Measurements from ENCODE around the gene CGRRF1.

Gene CGRRF1

GRCh38 chr14:54547583-54547982 is 37.9 kb downstream of the CGRRF1 start:
- Histone ChIP-seq H3K27me3 (ENCODE audit: insufficient read depth, insufficient read length) (no peaks in the 10 kb centered on the region), H3K9me3 (ENCODE audit: insufficient read depth, low read length) (no peaks in the 10 kb centered on the region), H3K36me3 (ENCODE audit: insufficient read depth, insufficient read length, low read length) (no peaks in the 10 kb centered on the region), H3K4me3 (ENCODE audit: insufficient read length, low read depth) (no peak overlapping the region), H3K9ac (ENCODE audit: insufficient read length, low read depth) (no peak overlapping the region), H3K4me1 (ENCODE audit: insufficient read depth, insufficient read length) (no peaks in the 10 kb centered on the region)
- TF ChIP-seq YY1 (IDR thresholded peaks at IDR 0.05; ENCODE audit: insufficient read depth, insufficient read length): no peak
- no peak for TF ChIP-seq SUZ12 (IDR thresholded peaks at IDR 0.05; ENCODE audit: extremely low read depth, insufficient read depth, insufficient read length)
- TF ChIP-seq ZNF274 (IDR thresholded peaks at IDR 0.05; ENCODE audit: low read depth, low read length): no peak
- no peak for DNase-seq (ENCODE audit: low read depth, low spot score)

DNA sequence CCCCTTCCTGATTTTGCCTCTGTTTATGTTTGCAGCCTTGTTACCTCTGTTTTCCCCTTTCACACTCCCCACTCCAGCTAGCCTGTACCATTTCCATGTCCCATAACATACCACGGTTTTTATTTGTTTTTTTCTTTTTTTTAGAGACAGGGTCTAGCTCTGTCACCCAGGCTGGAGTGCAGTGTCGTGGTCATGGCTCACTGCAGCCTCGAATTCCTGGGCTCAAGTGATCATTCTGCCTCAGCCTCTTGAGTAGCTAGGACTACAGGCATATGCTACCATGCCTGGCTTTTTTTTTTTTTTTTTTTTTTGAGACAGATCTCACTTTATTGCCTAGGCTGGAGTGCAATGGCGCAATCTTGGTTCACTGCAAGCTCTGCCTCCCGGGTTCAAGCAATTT is 38.8 kb downstream of the CGRRF1 start:
- Histone ChIP-seq H3K9me3 (ENCODE audit: insufficient read depth, low read length) (no peaks in the 10 kb centered on the region), H3K4me1 (ENCODE audit: insufficient read depth, insufficient read length) (no peaks in the 10 kb centered on the region), H3K9ac (ENCODE audit: insufficient read length, low read depth) (no peak overlapping the region), H3K4me3 (ENCODE audit: insufficient read length, low read depth) (no peak overlapping the region), H3K36me3 (ENCODE audit: insufficient read depth, insufficient read length, low read length) (no peaks in the 10 kb centered on the region), H3K27me3 (ENCODE audit: insufficient read depth, insufficient read length) (no peaks in the 10 kb centered on the region)
- no peak for DNase-seq (ENCODE audit: low read depth, low spot score)
- no peak for TF ChIP-seq SUZ12 (IDR thresholded peaks at IDR 0.05; ENCODE audit: extremely low read depth, insufficient read depth, insufficient read length)
- TF ChIP-seq YY1 (IDR thresholded peaks at IDR 0.05; ENCODE audit: insufficient read depth, insufficient read length): no peak
- TF ChIP-seq ZNF274 (IDR thresholded peaks at IDR 0.05; ENCODE audit: low read depth, low read length): no peak

DNA sequence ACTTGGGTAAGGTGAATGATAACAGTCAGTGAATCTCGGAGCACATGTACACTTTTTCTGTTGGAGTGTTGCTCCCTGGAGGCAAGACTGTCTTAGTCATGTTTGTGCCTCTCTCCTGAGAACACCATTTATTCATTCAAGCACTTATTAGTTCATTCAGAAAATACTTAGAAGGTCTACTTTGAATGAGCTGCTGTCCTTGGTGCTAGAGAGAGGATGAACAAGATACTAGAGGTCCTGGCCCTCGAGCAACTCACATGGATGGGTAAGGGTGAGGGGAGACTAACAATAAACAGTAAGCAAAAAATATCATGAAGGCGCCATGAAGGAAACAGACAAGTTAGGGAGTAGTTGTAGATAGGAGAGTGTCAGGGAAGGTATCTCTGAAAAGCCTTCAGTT is 40.2 kb downstream of the CGRRF1 start:
- Histone ChIP-seq H3K4me1 (ENCODE audit: insufficient read depth, insufficient read length) (no peaks in the 10 kb centered on the region), H3K27me3 (ENCODE audit: insufficient read depth, insufficient read length) (no peaks in the 10 kb centered on the region), H3K9ac (ENCODE audit: insufficient read length, low read depth) (no peak overlapping the region), H3K9me3 (ENCODE audit: insufficient read depth, low read length) (no peaks in the 10 kb centered on the region), H3K36me3 (ENCODE audit: insufficient read depth, insufficient read length, low read length) (no peaks in the 10 kb centered on the region), H3K4me3 (ENCODE audit: insufficient read length, low read depth) (no peak overlapping the region)
- no peak for DNase-seq (ENCODE audit: low read depth, low spot score)
- TF ChIP-seq YY1 (IDR thresholded peaks at IDR 0.05; ENCODE audit: insufficient read depth, insufficient read length): no peak
- TF ChIP-seq ZNF274 (IDR thresholded peaks at IDR 0.05; ENCODE audit: low read depth, low read length): no peak
- TF ChIP-seq SUZ12 (IDR thresholded peaks at IDR 0.05; ENCODE audit: extremely low read depth, insufficient read depth, insufficient read length): no peak

GRCh38 chr14:54550514-54550913 is 40.8 kb downstream of the CGRRF1 start:
- Histone ChIP-seq H3K4me1 (ENCODE audit: insufficient read depth, insufficient read length) (no peaks in the 10 kb centered on the region), H3K9me3 (ENCODE audit: insufficient read depth, low read length) (no peaks in the 10 kb centered on the region), H3K36me3 (ENCODE audit: insufficient read depth, insufficient read length, low read length) (no peaks in the 10 kb centered on the region), H3K9ac (ENCODE audit: insufficient read length, low read depth) (no peak overlapping the region), H3K4me3 (ENCODE audit: insufficient read length, low read depth) (no peak overlapping the region), H3K27me3 (ENCODE audit: insufficient read depth, insufficient read length) (no peaks in the 10 kb centered on the region)
- TF ChIP-seq SUZ12 (IDR thresholded peaks at IDR 0.05; ENCODE audit: extremely low read depth, insufficient read depth, insufficient read length) (no peak), YY1 (IDR thresholded peaks at IDR 0.05; ENCODE audit: insufficient read depth, insufficient read length) (no peak), ZNF274 (IDR thresholded peaks at IDR 0.05; ENCODE audit: low read depth, low read length) (no peak)
- no peak for DNase-seq (ENCODE audit: low read depth, low spot score)

- H3K9me3 ChIP-seq (ENCODE audit: insufficient read depth, low read length): no peaks in the 10 kb centered on the region
- H3K36me3 ChIP-seq (ENCODE audit: insufficient read depth, insufficient read length, low read length): no peaks in the 10 kb centered on the region
- TF ChIP-seq ZNF274 (IDR thresholded peaks at IDR 0.05; ENCODE audit: low read depth, low read length) (no peak), YY1 (IDR thresholded peaks at IDR 0.05; ENCODE audit: insufficient read depth, insufficient read length) (no peak), SUZ12 (IDR thresholded peaks at IDR 0.05; ENCODE audit: extremely low read depth, insufficient read depth, insufficient read length) (no peak)
- no peak overlapping the region for H3K4me3 ChIP-seq (ENCODE audit: insufficient read length, low read depth)
- H3K9ac ChIP-seq (ENCODE audit: insufficient read length, low read depth): no peak overlapping the region
- DNase-seq (ENCODE audit: low read depth, low spot score): no peak
- no peaks in the 10 kb centered on the region for H3K27me3 ChIP-seq (ENCODE audit: insufficient read depth, insufficient read length)
- H3K4me1 ChIP-seq (ENCODE audit: insufficient read depth, insufficient read length): no peaks in the 10 kb centered on the region
These were observed 44.7 kb downstream of the CGRRF1 start for GRCh38 chr14:54554401-54554800.

GRCh38 chr14:54555651-54556050 is 45.9 kb downstream of the CGRRF1 start:
- Histone ChIP-seq H3K27me3 (ENCODE audit: insufficient read depth, insufficient read length) (no peaks in the 10 kb centered on the region), H3K9ac (ENCODE audit: insufficient read length, low read depth) (no peak overlapping the region), H3K4me1 (ENCODE audit: insufficient read depth, insufficient read length) (no peaks in the 10 kb centered on the region), H3K4me3 (ENCODE audit: insufficient read length, low read depth) (no peak overlapping the region), H3K36me3 (ENCODE audit: insufficient read depth, insufficient read length, low read length) (no peaks in the 10 kb centered on the region), H3K9me3 (ENCODE audit: insufficient read depth, low read length) (no peaks in the 10 kb centered on the region)
- no peak for TF ChIP-seq YY1 (IDR thresholded peaks at IDR 0.05; ENCODE audit: insufficient read depth, insufficient read length)
- no peak for TF ChIP-seq SUZ12 (IDR thresholded peaks at IDR 0.05; ENCODE audit: extremely low read depth, insufficient read depth, insufficient read length)
- no peak for TF ChIP-seq ZNF274 (IDR thresholded peaks at IDR 0.05; ENCODE audit: low read depth, low read length)
- DNase-seq (ENCODE audit: low read depth, low spot score): no peak

DNA sequence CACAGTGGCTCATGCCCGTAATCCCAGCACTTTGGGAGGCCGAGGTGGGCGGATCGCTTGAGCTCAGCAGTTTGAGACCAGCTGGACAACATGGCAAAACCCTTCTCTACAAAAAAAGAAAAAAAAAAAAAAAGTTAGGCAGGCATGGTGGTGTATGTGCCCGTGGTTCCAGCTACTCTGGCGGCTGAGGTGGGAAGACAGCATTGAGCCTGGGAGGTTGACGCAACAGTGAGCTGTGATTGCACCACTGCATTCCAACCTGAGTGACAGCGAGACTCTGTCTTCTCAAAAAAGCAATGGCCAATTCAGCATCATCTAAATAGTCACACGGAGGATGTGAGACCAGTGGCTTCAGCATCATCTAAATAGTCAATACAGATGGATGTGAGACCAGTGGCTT is 46.8 kb downstream of the CGRRF1 start:
- no peak overlapping the region for H3K9ac ChIP-seq (ENCODE audit: insufficient read length, low read depth)
- no peak for DNase-seq (ENCODE audit: low read depth, low spot score)
- H3K27me3 ChIP-seq (ENCODE audit: insufficient read depth, insufficient read length): no peaks in the 10 kb centered on the region
- no peak overlapping the region for H3K4me3 ChIP-seq (ENCODE audit: insufficient read length, low read depth)
- H3K36me3 ChIP-seq (ENCODE audit: insufficient read depth, insufficient read length, low read length): no peaks in the 10 kb centered on the region
- no peaks in the 10 kb centered on the region for H3K9me3 ChIP-seq (ENCODE audit: insufficient read depth, low read length)
- TF ChIP-seq YY1 (IDR thresholded peaks at IDR 0.05; ENCODE audit: insufficient read depth, insufficient read length): no peak
- no peak for TF ChIP-seq SUZ12 (IDR thresholded peaks at IDR 0.05; ENCODE audit: extremely low read depth, insufficient read depth, insufficient read length)
- TF ChIP-seq ZNF274 (IDR thresholded peaks at IDR 0.05; ENCODE audit: low read depth, low read length): no peak
- no peaks in the 10 kb centered on the region for H3K4me1 ChIP-seq (ENCODE audit: insufficient read depth, insufficient read length)

DNA sequence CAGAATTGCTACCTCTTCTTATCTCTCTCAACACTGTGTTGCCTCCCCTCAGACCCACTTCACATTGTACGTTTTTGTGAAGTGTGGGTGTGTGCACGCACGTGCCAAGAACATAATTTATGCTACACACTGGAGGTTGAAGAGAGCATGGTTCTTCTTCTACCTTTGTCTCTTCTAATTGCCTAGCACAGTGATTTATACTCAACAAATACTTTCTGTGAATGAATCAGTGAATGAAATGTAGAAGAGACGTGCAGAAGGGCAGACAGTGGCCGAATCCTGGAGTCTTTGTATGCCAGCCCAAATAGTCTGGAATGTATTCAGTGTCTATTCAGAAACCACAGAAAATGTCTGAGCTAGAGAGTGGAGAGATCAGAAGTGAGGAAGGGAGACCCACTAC is 52.6 kb downstream of the CGRRF1 start:
- TF ChIP-seq SUZ12 (IDR thresholded peaks at IDR 0.05; ENCODE audit: extremely low read depth, insufficient read depth, insufficient read length): no peak
- no peak for TF ChIP-seq YY1 (IDR thresholded peaks at IDR 0.05; ENCODE audit: insufficient read depth, insufficient read length)
- no peak for TF ChIP-seq ZNF274 (IDR thresholded peaks at IDR 0.05; ENCODE audit: low read depth, low read length)
- no peak overlapping the region for H3K9ac ChIP-seq (ENCODE audit: insufficient read length, low read depth)
- no peak for DNase-seq (ENCODE audit: low read depth, low spot score)
- H3K27me3 ChIP-seq (ENCODE audit: insufficient read depth, insufficient read length): peaks cover 8% of the 10 kb centered on the region
- no peaks in the 10 kb centered on the region for H3K36me3 ChIP-seq (ENCODE audit: insufficient read depth, insufficient read length, low read length)
- no peaks in the 10 kb centered on the region for H3K4me1 ChIP-seq (ENCODE audit: insufficient read depth, insufficient read length)
- H3K4me3 ChIP-seq (ENCODE audit: insufficient read length, low read depth): no peak overlapping the region
- H3K9me3 ChIP-seq (ENCODE audit: insufficient read depth, low read length): no peaks in the 10 kb centered on the region

All from NT2/D1 (cell line).